HepG2 (cell line): ENCODE measurements around the gene PHACTR1.

ENCODE experiments used
- ARNT ChIP-seq: fragments of 450-650 bp; IDR thresholded peaks from 2 replicates; pipeline ENCODE4 v1.6.1; 2017
- ATF1 ChIP-seq: IDR thresholded peaks from 2 replicates; pipeline ENCODE4 v1.6.1; 2016; ENCODE audit warnings: mild to moderate bottlenecking, control low read depth
- BRCA1 ChIP-seq: sonication (generic); formaldehyde crosslinking; IDR thresholded peaks from 2 replicates; pipeline ENCODE4 v1.4.0; 2020; ENCODE audit warnings: missing genetic modification reagents
- CAMTA2 ChIP-seq: sonication (generic); formaldehyde crosslinking; IDR thresholded peaks from 2 replicates; pipeline ENCODE4 v1.4.0; 2020; ENCODE audit warnings: mild to moderate bottlenecking, missing genetic modification reagents, borderline replicate concordance
- CTCF ChIP-seq: sonication (generic); formaldehyde crosslinking; IDR thresholded peaks from 2 replicates; pipeline ENCODE4 v1.5.0; 2020; ENCODE audit warnings: mild to moderate bottlenecking, missing genetic modification reagents, moderate library complexity
- EP300 ChIP-seq, 3 experiments: sonication (generic) in 1 of 3; formaldehyde crosslinking in 1 of 3; IDR thresholded peaks; 2 replicates each; pipeline versions ENCODE4 v1.5.1 to v1.6.1; 2011 to 2020; ENCODE audit warnings: low read depth in 2 of 3, low read length in 2 of 3, borderline replicate concordance in 1 of 3, improper control_type of control experiment in 1 of 3, mild to moderate bottlenecking in 1 of 3, missing genetic modification reagents in 1 of 3, moderate library complexity in 1 of 3
- FOXP1 ChIP-seq, 2 experiments: fragments of 450-650 bp in 1 of 2; IDR thresholded peaks; 2 replicates each; pipeline ENCODE4 v1.6.1; 2017 to 2018; ENCODE audit warnings: antibody characterized with exemption in 1 of 2
- PAF1 ChIP-seq: IDR thresholded peaks from 2 replicates; pipeline ENCODE4 v1.6.1; 2016; ENCODE audit warnings: missing genetic modification reagents, missing compliant biosample characterization
- POLR2AphosphoS5 ChIP-seq: IDR thresholded peaks from 2 replicates; pipeline ENCODE4 v1.6.1; 2012; ENCODE audit warnings: low read depth, low read length
- TEF ChIP-seq: sonication (generic); formaldehyde crosslinking; IDR thresholded peaks from 2 replicates; pipeline ENCODE4 v1.5.0; 2020; ENCODE audit warnings: missing genetic modification reagents
- TP53 ChIP-seq: sonication (generic); formaldehyde crosslinking; conservative IDR thresholded peaks from 2 replicates; pipeline ENCODE4 v1.4.0; 2020; ENCODE audit warnings: missing genetic modification reagents
- ZKSCAN8 ChIP-seq: IDR thresholded peaks from 2 replicates; pipeline ENCODE4 v1.6.1; 2016; ENCODE audit warnings: borderline replicate concordance, missing genetic modification reagents, missing compliant biosample characterization
- ZNF383 ChIP-seq: sonication (generic); formaldehyde crosslinking; IDR thresholded peaks from 2 replicates; pipeline ENCODE4 v1.4.0; 2020; ENCODE audit warnings: missing genetic modification reagents, mild to moderate bottlenecking, borderline replicate concordance
- ZNF414 ChIP-seq: sonication (generic); formaldehyde crosslinking; IDR thresholded peaks from 2 replicates; pipeline ENCODE4 v1.5.0; 2020; ENCODE audit warnings: missing genetic modification reagents

GRCh38 chr6:13295576-13295975 lies 579.0 kb downstream of the PHACTR1 start:
- TF ChIP-seq EP300 (IDR thresholded peaks at IDR 0.05; ENCODE audit: low read depth in 2 of 2, low read length in 2 of 2) (no peak), EP300 (CRISPR knock-in tag; IDR thresholded peaks at IDR 0.05; ENCODE audit: borderline replicate concordance) (no peak), ARNT (no peak), ZKSCAN8 (CRISPR knock-in tag) (no peak), FOXP1 (IDR thresholded peaks at IDR 0.05) (no peak), FOXP1 (CRISPR knock-in tag; IDR thresholded peaks at IDR 0.05) (no peak), POLR2AphosphoS5 (no peak), TP53 (no peak), CAMTA2 (CRISPR knock-in tag) (no peak), PAF1 (no peak), CTCF (CRISPR knock-in tag) (no peak), BRCA1 (no peak), ZNF383 (no peak), TEF (CRISPR knock-in tag) (no peak), ATF1 (no peak), ZNF414 (CRISPR knock-in tag) (no peak)
